ENCODE data around the gene UBE2V1. TPM values are rescaled to one million over a fixed set of nuclear protein-coding genes. Genes with fewer than 3 reads are reported as not detected.

The UBE2V1 gene
- total and polyA plus RNA-seq, 2 of the 13 experiments (the other 11 are each of a cell fraction or from before 2014, with no cell fraction given): 81.3 to 132 TPM

DNA sequence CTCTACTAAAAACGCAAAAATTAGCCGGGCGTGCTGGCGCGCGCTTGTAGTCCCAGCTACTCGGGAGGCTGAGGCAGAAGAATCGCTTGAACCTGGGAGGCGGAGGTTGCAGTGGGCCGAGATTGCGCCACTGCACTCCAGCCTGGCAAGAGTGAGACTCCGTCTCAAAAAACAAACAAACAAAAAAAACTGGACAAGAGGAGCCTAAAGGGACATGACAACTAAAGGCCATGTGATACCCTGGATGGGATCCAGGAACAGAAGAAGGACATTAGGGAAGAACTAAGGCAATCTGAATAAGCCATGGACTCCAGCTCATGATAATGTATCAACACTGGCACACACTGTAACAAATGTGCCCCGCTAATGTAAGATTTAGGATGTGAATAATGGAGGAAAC, 24.8 kb upstream of the UBE2V1 start (continued):
- TF ChIP-seq FOXK1 (CRISPR knock-in tag; IDR thresholded peaks at IDR 0.05; ENCODE audit: borderline replicate concordance, low read depth) (0 out of 2 replicates have a peak, but pooled peaks have one; percentile 54), KDM1A (CRISPR knock-in tag; IDR thresholded peaks at IDR 0.05) (0 out of 2 replicates have a peak, but pooled peaks have one; percentile 14), ZNF12 (CRISPR knock-in tag; IDR thresholded peaks at IDR 0.05) (peak; percentile 74; the same call in 1 of the 2 replicates), ZBTB38 (CRISPR knock-in tag; IDR thresholded peaks at IDR 0.05) (0 out of 2 replicates have a peak, but pooled peaks have one; percentile 58), CEBPG (CRISPR knock-in tag; IDR thresholded peaks at IDR 0.05) (peak; percentile 62), ZNF331 (CRISPR knock-in tag; IDR thresholded peaks at IDR 0.05) (0 out of 2 replicates have a peak, but pooled peaks have one; percentile 10)
- TF ChIP-seq, protein P1, sequence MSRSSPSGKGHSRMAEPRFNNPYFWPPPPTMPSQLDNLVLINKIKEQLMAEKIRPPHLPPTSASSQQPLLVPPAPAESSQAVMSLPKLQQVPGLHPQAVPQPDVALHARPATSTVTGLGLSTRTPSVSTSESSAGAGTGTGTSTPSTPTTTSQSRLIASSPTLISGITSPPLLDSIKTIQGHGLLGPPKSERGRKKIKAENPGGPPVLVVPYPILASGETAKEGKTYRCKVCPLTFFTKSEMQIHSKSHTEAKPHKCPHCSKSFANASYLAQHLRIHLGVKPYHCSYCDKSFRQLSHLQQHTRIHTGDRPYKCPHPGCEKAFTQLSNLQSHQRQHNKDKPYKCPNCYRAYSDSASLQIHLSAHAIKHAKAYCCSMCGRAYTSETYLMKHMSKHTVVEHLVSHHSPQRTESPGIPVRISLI (CRISPR knock-in tag; IDR thresholded peaks at IDR 0.05; ENCODE audit: borderline replicate concordance): peak; percentile 36; the same call in 1 of the 2 replicates

DNA sequence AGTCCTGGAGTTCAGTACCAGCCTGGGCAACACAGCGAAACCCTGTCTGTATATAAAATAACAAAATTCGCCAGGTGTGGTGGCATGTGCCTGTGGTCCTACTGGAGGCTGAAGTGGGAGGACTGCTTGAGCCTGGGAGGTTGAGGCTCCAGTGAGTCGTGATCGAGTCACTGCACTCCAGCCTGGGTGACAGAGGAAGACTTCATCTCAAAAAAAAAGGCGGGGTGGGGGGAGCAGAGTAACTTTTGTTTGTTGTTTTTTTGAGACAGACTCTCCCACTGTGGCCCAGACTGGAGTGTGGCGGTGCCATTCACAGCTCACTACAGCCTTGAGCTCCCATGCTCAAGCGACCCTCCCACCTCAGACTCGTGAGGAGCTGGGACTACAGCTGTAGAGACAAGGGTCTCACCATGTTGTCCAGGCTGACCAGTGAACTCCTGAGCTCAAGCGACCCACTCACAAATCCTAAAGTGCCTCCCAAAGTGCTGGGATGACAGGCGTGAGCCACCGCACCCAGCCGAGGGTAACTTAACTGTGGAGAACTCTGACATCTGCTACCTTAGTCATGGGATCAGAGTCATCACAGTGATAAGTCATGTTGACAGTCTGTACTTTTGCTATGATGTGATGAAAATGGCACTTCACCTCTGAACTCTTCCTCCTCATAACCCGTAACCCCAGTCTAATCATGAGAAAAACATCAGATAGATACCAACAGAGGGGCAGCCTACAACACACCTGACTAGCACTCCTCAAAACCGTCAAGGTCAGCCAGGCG, 24.1 kb upstream of the UBE2V1 start:
- no TSS peak for BruUV-seq (replicated peaks)
- FAIRE-seq (peak; percentile 53), ATAC-seq (no peak), DNase-seq (ENCODE audit: low spot score) (no peak)
- in situ Hi-C loops (cut with HindIII; ENCODE audit: extremely low pct_ligation_motif_present, low pct_unique_long_range_greater_than_20kb) (no loop called here), intact Hi-C loops (cut with micrococcal nuclease; ENCODE audit: unreplicated experiment) (no loop called here)
- Histone ChIP-seq H3K4me1 (ENCODE audit: insufficient read depth, low read length) (peaks cover 30% of the 10 kb centered on the region), H2AFZ (ENCODE audit: low read length) (no peak overlapping the region), H4K20me1 (ENCODE audit: insufficient read depth, low read length) (peaks cover 3% of the 10 kb centered on the region; the same call in 1 of the 2 replicates), H3K9ac (ENCODE audit: insufficient read depth, low read depth, low read length) (no peak overlapping the region), H3K79me2 (ENCODE audit: insufficient read depth, low read length) (peaks cover 14% of the 10 kb centered on the region), H3K36me3 (replicated peaks in 1 of 2; ENCODE audit: control insufficient read depth in 1 of 2, insufficient read depth in 2 of 2, low read length in 2 of 2) (peaks cover 41 to 69% of the 10 kb centered on the region in 2 experiments), H3K4me2 (ENCODE audit: low read depth, low read length) (no peak overlapping the region), H3K27me3 (ENCODE audit: control insufficient read depth in 1 of 2, insufficient read depth in 2 of 2, low read length in 2 of 2) (no peaks in the 10 kb centered on the region), H3K27ac (ENCODE audit: extremely low read length, insufficient read depth, low read length) (no peak overlapping the region), H3K9me3 (ENCODE audit: low read length) (no peaks in the 10 kb centered on the region), H3K4me3 (replicated peaks in 1 of 3; ENCODE audit: insufficient read depth in 1 of 3, low read depth in 2 of 3, low read length in 3 of 3) (no peak overlapping the region)
- ChIA-PET CTCF (ENCODE audit: low intra/inter-chr PET ratio, low total read pairs) (no interaction called here), POLR2A (interaction anchor here (1.1 to 1.3 kb wide), 3 partner anchors 16 to 23 kb away, joined by 3 read pairs; partner anchors contain the start of gene PEDS1)
- WGBS (ENCODE audit: low lambda C conversion rate): 95% methylated on average over 15 of the region's 15 CpGs
- TF ChIP-seq SRSF9 (IDR thresholded peaks at IDR 0.05; ENCODE audit: borderline replicate concordance, insufficient read depth, low read depth, low read length, poor library complexity, severe bottlenecking): no peak
- TF ChIP-seq, protein P2, sequence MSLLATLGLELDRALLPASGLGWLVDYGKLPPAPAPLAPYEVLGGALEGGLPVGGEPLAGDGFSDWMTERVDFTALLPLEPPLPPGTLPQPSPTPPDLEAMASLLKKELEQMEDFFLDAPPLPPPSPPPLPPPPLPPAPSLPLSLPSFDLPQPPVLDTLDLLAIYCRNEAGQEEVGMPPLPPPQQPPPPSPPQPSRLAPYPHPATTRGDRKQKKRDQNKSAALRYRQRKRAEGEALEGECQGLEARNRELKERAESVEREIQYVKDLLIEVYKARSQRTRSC (CRISPR knock-in tag; IDR thresholded peaks at IDR 0.05; ENCODE audit: low read depth): no peak
- TF ChIP-seq JUND (CRISPR knock-in tag; IDR thresholded peaks at IDR 0.05): no peak
- no peak for TF ChIP-seq MYNN (CRISPR knock-in tag; IDR thresholded peaks at IDR 0.05; ENCODE audit: low read depth)
- no peak for TF ChIP-seq MAFF (IDR thresholded peaks at IDR 0.05; ENCODE audit: low read depth, low read length)
- 0 out of 2 replicates have a peak, but pooled peaks have one; percentile 24 for TF ChIP-seq CREB1 (IDR thresholded peaks at IDR 0.05)
- TF ChIP-seq CREB1 (CRISPR knock-in tag; IDR thresholded peaks at IDR 0.05): no peak
- 0 out of 2 replicates have a peak, but pooled peaks have one; percentile 7 for TF ChIP-seq SAP130 (CRISPR knock-in tag; IDR thresholded peaks at IDR 0.05; ENCODE audit: low read depth)
- TF ChIP-seq, protein P3, sequence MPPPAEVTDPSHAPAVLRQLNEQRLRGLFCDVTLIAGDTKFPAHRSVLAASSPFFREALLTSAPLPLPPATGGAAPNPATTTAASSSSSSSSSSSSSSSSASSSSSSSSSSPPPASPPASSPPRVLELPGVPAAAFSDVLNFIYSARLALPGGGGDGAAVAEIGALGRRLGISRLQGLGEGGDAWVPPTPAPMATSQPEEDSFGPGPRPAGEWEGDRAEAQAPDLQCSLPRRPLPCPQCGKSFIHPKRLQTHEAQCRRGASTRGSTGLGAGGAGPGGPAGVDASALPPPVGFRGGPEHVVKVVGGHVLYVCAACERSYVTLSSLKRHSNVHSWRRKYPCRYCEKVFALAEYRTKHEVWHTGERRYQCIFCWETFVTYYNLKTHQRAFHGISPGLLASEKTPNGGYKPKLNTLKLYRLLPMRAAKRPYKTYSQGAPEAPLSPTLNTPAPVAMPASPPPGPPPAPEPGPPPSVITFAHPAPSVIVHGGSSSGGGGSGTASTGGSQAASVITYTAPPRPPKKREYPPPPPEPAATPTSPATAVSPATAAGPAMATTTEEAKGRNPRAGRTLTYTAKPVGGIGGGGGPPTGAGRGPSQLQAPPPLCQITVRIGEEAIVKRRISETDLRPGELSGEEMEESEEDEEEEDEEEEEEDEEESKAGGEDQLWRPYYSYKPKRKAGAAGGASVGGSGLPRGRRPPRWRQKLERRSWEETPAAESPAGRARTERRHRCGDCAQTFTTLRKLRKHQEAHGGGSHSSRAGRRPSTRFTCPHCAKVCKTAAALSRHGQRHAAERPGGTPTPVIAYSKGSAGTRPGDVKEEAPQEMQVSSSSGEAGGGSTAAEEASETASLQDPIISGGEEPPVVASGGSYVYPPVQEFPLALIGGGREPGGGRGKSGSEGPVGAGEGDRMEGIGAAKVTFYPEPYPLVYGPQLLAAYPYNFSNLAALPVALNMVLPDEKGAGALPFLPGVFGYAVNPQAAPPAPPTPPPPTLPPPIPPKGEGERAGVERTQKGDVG (CRISPR knock-in tag; IDR thresholded peaks at IDR 0.05; ENCODE audit: borderline replicate concordance): no peak
- 0 out of 2 replicates have a peak, but pooled peaks have one; percentile 5 for TF ChIP-seq TAF1 (CRISPR knock-in tag; IDR thresholded peaks at IDR 0.05)
- TF ChIP-seq ZNF572 (CRISPR knock-in tag; IDR thresholded peaks at IDR 0.05): 0 out of 2 replicates have a peak, but pooled peaks have one; percentile 43
